ENCODE measurements around the gene PAGR1. TPM values are rescaled to one million over a fixed set of nuclear protein-coding genes. Genes with fewer than 3 reads are reported as not detected.

Gene PAGR1
- total RNA-seq, 1 donor from 2014 or later, result 32.4 TPM

GRCh38 chr16:29811896-29812665 is 3.9 kb upstream of the PAGR1 start, which contains the start of gene PRRT2:
PRRT2 (plus strand) TSS chr16:29812193; CDS start chr16:29813055, 862 bp downstream.
- intact Hi-C loops (cut with micrococcal nuclease), result no loop called here

- intact Hi-C loops (cut with micrococcal nuclease), result no loop called here
These were observed 3.0 kb upstream of the PAGR1 start for GRCh38 chr16:29812754-29813643.

- intact Hi-C loops (cut with micrococcal nuclease), result loop anchor here (2.0 kb wide), 1 partner anchor 29 kb away; no protein-coding TSS in a partner anchor
These were observed 2.0 kb upstream of the PAGR1 start for GRCh38 chr16:29813644-29814562.

- intact Hi-C loops (cut with micrococcal nuclease), result loop anchor here (2.0 kb wide), 1 partner anchor 30 kb away; no protein-coding TSS in a partner anchor
These were observed 1.4 kb upstream of the PAGR1 start for GRCh38 chr16:29814592-29814991.

- intact Hi-C loops (cut with micrococcal nuclease), result loop anchor here (2.0 to 5.0 kb wide), 4 partner anchors 30 to 953 kb away; partner anchors contain the start of genes HIRIP3, INO80E, SH2B1 and TMEM219
These were observed 775 bp upstream of the PAGR1 start for GRCh38 chr16:29815032-29815721.

GRCh38 chr16:29816694-29817441 is 916 bp downstream of the PAGR1 start:
- intact Hi-C loops (cut with micrococcal nuclease), result loop anchor here (1.0 to 5.0 kb wide), 6 partner anchors 12 to 955 kb away; partner anchors contain the start of genes CDIPT, HIRIP3, INO80E and KIF22

- intact Hi-C loops (cut with micrococcal nuclease), result loop anchor here (5.0 kb wide), 3 partner anchors 144 to 956 kb away; partner anchors contain the start of genes HIRIP3, INO80E, SH2B1 and TMEM219
These were observed 2.1 kb downstream of the PAGR1 start for GRCh38 chr16:29818082-29818481.

- intact Hi-C loops (cut with micrococcal nuclease), result loop anchor here (5.0 kb wide), 3 partner anchors 143 to 957 kb away; partner anchors contain the start of genes HIRIP3, INO80E, SH2B1 and TMEM219
These were observed 3.6 kb downstream of the PAGR1 start for GRCh38 chr16:29819506-29819905.

GRCh38 chr16:29820271-29820701 is 4.3 kb downstream of the PAGR1 start, which contains the start of gene MVP:
MVP (plus strand) TSS chr16:29820462; CDS start chr16:29830550, 10,088 bp downstream.
- intact Hi-C loops (cut with micrococcal nuclease), result loop anchor here (2.0 kb wide), 1 partner anchor 15 kb away; no protein-coding TSS in a partner anchor

GRCh38 chr16:29820730-29821642 is 5.0 kb downstream of the PAGR1 start:
- intact Hi-C loops (cut with micrococcal nuclease), result loop anchor here (2.0 kb wide), 1 partner anchor 16 kb away; no protein-coding TSS in a partner anchor

GRCh38 chr16:29821643-29822115 is 5.7 kb downstream of the PAGR1 start:
- intact Hi-C loops (cut with micrococcal nuclease), result loop anchor here (2.0 kb wide), 1 partner anchor 17 kb away; no protein-coding TSS in a partner anchor

GRCh38 chr16:29824589-29825144 is 8.7 kb downstream of the PAGR1 start:
- intact Hi-C loops (cut with micrococcal nuclease), result no loop called here

- intact Hi-C loops (cut with micrococcal nuclease), result no loop called here
These were observed 9.4 kb downstream of the PAGR1 start for GRCh38 chr16:29825145-29826044.

- intact Hi-C loops (cut with micrococcal nuclease), result no loop called here
These were observed 10.4 kb downstream of the PAGR1 start for GRCh38 chr16:29826342-29826695.

- intact Hi-C loops (cut with micrococcal nuclease), result no loop called here
These were observed 14.8 kb downstream of the PAGR1 start for GRCh38 chr16:29830774-29831173.

GRCh38 chr16:29831490-29831889 is 15.5 kb downstream of the PAGR1 start:
- intact Hi-C loops (cut with micrococcal nuclease), result no loop called here
